ENCODE data around the gene CLN5. TPM values are rescaled to one million over a fixed set of nuclear protein-coding genes. Genes with fewer than 3 reads are reported as not detected.

CLN5 gene
- total RNA-seq, 4 donors from 2014 or later = 89.2 to 204 (median 173) TPM

- Histone ChIP-seq H3K36me3 (no peaks in the 10 kb centered on the region), H3K4me1 (peaks cover 38 to 44% of the 10 kb centered on the region in 2 donors), H3K4me3 (replicated peaks in 1 of 3) (peak overlapping the region; percentile 81 to 96 (median 92)), H3K27me3 (no peaks in the 10 kb centered on the region), H3K27ac (peak overlapping the region; percentile 99 to 100 (median 100)), H3K9me3 (no peaks in the 10 kb centered on the region)
- intact Hi-C loops (cut with DNase I) = loop anchor here (5.0 kb wide), 1 partner anchor 34 kb away; the partner anchor contains the start of gene CLN5
- TF ChIP-seq, protein P1, sequence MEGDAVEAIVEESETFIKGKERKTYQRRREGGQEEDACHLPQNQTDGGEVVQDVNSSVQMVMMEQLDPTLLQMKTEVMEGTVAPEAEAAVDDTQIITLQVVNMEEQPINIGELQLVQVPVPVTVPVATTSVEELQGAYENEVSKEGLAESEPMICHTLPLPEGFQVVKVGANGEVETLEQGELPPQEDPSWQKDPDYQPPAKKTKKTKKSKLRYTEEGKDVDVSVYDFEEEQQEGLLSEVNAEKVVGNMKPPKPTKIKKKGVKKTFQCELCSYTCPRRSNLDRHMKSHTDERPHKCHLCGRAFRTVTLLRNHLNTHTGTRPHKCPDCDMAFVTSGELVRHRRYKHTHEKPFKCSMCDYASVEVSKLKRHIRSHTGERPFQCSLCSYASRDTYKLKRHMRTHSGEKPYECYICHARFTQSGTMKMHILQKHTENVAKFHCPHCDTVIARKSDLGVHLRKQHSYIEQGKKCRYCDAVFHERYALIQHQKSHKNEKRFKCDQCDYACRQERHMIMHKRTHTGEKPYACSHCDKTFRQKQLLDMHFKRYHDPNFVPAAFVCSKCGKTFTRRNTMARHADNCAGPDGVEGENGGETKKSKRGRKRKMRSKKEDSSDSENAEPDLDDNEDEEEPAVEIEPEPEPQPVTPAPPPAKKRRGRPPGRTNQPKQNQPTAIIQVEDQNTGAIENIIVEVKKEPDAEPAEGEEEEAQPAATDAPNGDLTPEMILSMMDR (IDR thresholded peaks at IDR 0.05) = peak in 1 of 6 experiments; percentile 5
- TF ChIP-seq POLR2A (IDR thresholded peaks at IDR 0.05) = peak in 1 of 2 donors; percentile 45
- 0 to 1% methylated on average over 14 to 17 of the region's 62 CpGs for WGBS, 2 donors
- DNase-seq = peak; percentile 86 to 88
Observed at GRCh38 chr13:77026255-77026860, 34.5 kb downstream of the CLN5 start.

GRCh38 chr13:77026861-77027621, 35.2 kb downstream of the CLN5 start, which contains the start of gene FBXL3:
Gene FBXL3 (minus strand): TSS chr13:77027159. CDS start chr13:77021860, 5,299 bp downstream.
- Histone ChIP-seq H3K27me3 (no peaks in the 10 kb centered on the region), H3K36me3 (no peaks in the 10 kb centered on the region), H3K4me3 (replicated peaks in 1 of 3) (peak within 1 kb of the TSS; percentile 81 to 96 (median 92)), H3K4me1 (peaks cover 33 to 37% of the 10 kb centered on the region in 2 donors), H3K9me3 (no peaks in the 10 kb centered on the region), H3K27ac (peak within 1 kb of the TSS; percentile 99 to 100 (median 100))
- intact Hi-C loops (cut with DNase I) = loop anchor here (5.0 kb wide), 1 partner anchor 35 kb away; the partner anchor contains the start of gene CLN5
- peak; percentile 83 for DNase-seq
- 1% methylated on average over 15 to 21 of the region's 74 CpGs for WGBS, 2 donors
- TF ChIP-seq, protein P1 (IDR thresholded peaks at IDR 0.05) = peak in 1 of 6 experiments; percentile 5
- peak; percentile 61 to 86 for TF ChIP-seq POLR2A (IDR thresholded peaks at IDR 0.05)

GRCh38 chr13:77028202-77028601, 36.3 kb downstream of the CLN5 start:
- no peaks in the 10 kb centered on the region for H3K36me3 ChIP-seq
- peaks cover 24 to 27% of the 10 kb centered on the region in 2 donors for H3K4me1 ChIP-seq
- H3K4me3 ChIP-seq (replicated peaks in 1 of 3) = no peak overlapping the region
- 63 to 70% methylated on average over 5 of the region's 5 CpGs for WGBS, 2 donors
- no peak for TF ChIP-seq POLR2A (IDR thresholded peaks at IDR 0.05)
- TF ChIP-seq, protein P1 (IDR thresholded peaks at IDR 0.05) = no peak
- DNase-seq = peak in 1 of 2 donors; percentile 31
- peak overlapping the region in 1 of 3 donors; percentile 100 for H3K27ac ChIP-seq
- intact Hi-C loops (cut with DNase I) = loop anchor here (5.0 kb wide), 1 partner anchor 36 kb away; the partner anchor contains the start of gene CLN5
- H3K9me3 ChIP-seq = no peaks in the 10 kb centered on the region
- no peaks in the 10 kb centered on the region for H3K27me3 ChIP-seq

DNA sequence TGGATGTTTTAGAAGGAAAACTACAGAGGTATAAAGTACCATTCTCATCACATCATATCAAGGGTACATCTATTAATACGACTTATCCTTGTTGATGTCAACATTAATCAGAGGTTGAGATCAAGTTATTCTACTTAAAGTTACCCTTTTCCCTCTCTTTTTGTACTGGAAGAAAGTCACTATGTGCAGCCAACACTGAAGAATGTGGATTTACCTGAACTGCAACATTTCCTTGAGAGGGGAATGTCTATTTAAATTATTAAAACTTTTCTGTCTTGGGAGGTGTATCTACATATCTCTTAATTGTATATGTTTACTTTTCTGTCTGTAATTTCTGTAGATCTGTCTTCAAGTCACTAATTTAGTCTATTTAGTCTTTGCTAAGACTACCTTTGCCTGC, 37.6 kb downstream of the CLN5 start:
- TF ChIP-seq, protein P1 (IDR thresholded peaks at IDR 0.05) = no peak
- no peak for TF ChIP-seq POLR2A (IDR thresholded peaks at IDR 0.05)
- intact Hi-C loops (cut with DNase I) = loop anchor here (5.0 kb wide), 1 partner anchor 37 kb away; the partner anchor contains the start of gene CLN5
- no peak overlapping the region for H3K27ac ChIP-seq

More for the DNA sequence above, 37.6 kb downstream of the CLN5 start:
- no peak overlapping the region for H3K4me3 ChIP-seq (replicated peaks in 1 of 3)
- peaks cover 14 to 18% of the 10 kb centered on the region in 2 donors for H3K4me1 ChIP-seq
- H3K9me3 ChIP-seq = no peaks in the 10 kb centered on the region
- 77 to 79% methylated on average over 1 of the region's 1 CpG for WGBS, 2 donors
- no peaks in the 10 kb centered on the region for H3K36me3 ChIP-seq
- no peaks in the 10 kb centered on the region for H3K27me3 ChIP-seq
- no peak for DNase-seq

Data from thyroid gland (tissue), 4 donors.